Psoas muscle (tissue), 8 donors: ENCODE results near the gene TEX10. TPM values are rescaled to one million over a fixed set of nuclear protein-coding genes. Genes with fewer than 3 reads are reported as not detected.

Experiments used
- ATAC-seq, 4 donors: fragments of 200-7000 bp; cut with Tn5 transposase; one replicate each; pipeline ENCODE4 v1.9.1; 2020; ENCODE audit warnings: moderate library complexity in 3 of 4, mild to moderate bottlenecking in 2 of 4
- DNase-seq, 2 donors: peaks; one replicate each; pipeline ENCODE4 v3.0.0-alpha.2; 2020
- H3K27ac ChIP-seq: fragments of 200-600 bp; one replicate; pipeline ENCODE4 v1.8.0; 2022
- H3K27me3 ChIP-seq, 3 donors: fragments of 200-600 bp in 1 of 3; one replicate each; pipeline versions ENCODE4 v1.6.1 to v1.8.0; 2013 to 2022; ENCODE audit warnings: low read length in 2 of 3, mild to moderate bottlenecking in 2 of 3, moderate library complexity in 1 of 3; ENCODE audit not compliant: insufficient read depth in 3 of 3
- H3K36me3 ChIP-seq, 2 donors: fragments of 200-600 bp in 1 of 2; one replicate each; pipeline versions ENCODE4 v1.6.1 to v1.8.0; 2013 to 2022; ENCODE audit warnings: low read depth in 1 of 2, mild to moderate bottlenecking in 1 of 2, moderate library complexity in 1 of 2; ENCODE audit not compliant: insufficient read depth in 1 of 2
- H3K4me1 ChIP-seq: fragments of 200-600 bp; one replicate; pipeline ENCODE4 v1.8.0; 2022
- H3K4me3 ChIP-seq: fragments of 200-600 bp; one replicate; pipeline ENCODE4 v1.8.0; 2022; ENCODE audit warnings: mild to moderate bottlenecking
- H3K9me3 ChIP-seq: fragments of 200-600 bp; one replicate; pipeline ENCODE4 v1.8.0; 2022
- WGBS, 3 donors: extraction: QIAGEN DNeasy Blood & Tissue Kit; methylation state at CpG; one replicate each; pipeline versions ENCODE4 v1.1.6 to v1.1.7; 2013; 5-methylcytosine and 5-hydroxymethylcytosine counted together
- intact Hi-C, 2 donors: fragments of 100-400 bp; cut with DNase I; formaldehyde crosslinking; loops; one replicate each; pipeline versions ENCODE4 v1.11.0 to v1.14.2; 2022
- polyA plus RNA-seq, 3 donors: library from polyadenylated mRNA; stranded (reverse); fragments of 200-250 nt; gene quantifications; one replicate each; pipeline ENCODE4 v1.2.3, GENCODE V29; 2013
- total RNA-seq, 4 donors: library from RNA; stranded (reverse); fragmentation: NEBNext Ultra II Directional in 2 of 4; extraction: Animal tissue kit (Norgen Biotek cat#: 25700) in 2 of 4; gene quantifications; one replicate each; pipeline versions ENCODE4 v1.2.1 to v1.2.4, GENCODE V29; 2021 to 2023
- TF ChIP-seq, protein P1 (sequence below): fragments of 200-600 bp; IDR thresholded peaks from one replicate; pipeline ENCODE4 v1.8.0; 2022; ENCODE audit warnings: antibody characterized with exemption
- donor health status: healthy with polysubstance abuse.
- donor health status: DM: no; HTN: no; CAD: no; lungs with moderate emphysema.
- donor health status: Bipolar disorder and iron deficiency.
- donor health status: healthy.
- donor health status: DM: yes; HTN: yes; CAD: no.
- donor health status: DM: no; HTN: no; CAD: no.
- donor health status: DM: no; HTN: no; CAD: no.
- donor health status: DM: yes; HTN: yes; CAD: no.

Gene TEX10
- total and polyA plus RNA-seq, 7 donors, result 9.8 to 23.1 (median 14.5) TPM

DNA sequence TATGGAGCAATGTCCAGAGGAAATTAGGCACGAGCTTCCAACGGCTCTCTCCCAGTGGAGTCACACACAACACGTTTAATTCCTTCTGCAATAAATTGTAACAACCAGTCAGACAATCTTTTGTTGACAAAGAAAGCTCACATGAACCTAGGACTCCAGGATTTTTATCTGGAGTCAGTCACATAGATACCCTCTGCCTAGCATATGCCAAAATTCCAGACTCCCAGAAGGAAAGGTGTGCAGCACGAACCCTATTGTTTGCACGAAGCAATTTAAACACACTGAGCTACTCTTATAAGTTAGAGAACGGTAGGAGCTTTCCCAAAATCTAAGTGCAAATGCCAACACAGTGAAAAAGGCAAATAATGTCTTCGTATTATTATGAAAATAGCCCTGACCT lies 67.1 kb downstream of the TEX10 start:
- H3K36me3 ChIP-seq, result peaks cover 6 to 64% of the 10 kb centered on the region in 2 donors
- TF ChIP-seq, protein P1, sequence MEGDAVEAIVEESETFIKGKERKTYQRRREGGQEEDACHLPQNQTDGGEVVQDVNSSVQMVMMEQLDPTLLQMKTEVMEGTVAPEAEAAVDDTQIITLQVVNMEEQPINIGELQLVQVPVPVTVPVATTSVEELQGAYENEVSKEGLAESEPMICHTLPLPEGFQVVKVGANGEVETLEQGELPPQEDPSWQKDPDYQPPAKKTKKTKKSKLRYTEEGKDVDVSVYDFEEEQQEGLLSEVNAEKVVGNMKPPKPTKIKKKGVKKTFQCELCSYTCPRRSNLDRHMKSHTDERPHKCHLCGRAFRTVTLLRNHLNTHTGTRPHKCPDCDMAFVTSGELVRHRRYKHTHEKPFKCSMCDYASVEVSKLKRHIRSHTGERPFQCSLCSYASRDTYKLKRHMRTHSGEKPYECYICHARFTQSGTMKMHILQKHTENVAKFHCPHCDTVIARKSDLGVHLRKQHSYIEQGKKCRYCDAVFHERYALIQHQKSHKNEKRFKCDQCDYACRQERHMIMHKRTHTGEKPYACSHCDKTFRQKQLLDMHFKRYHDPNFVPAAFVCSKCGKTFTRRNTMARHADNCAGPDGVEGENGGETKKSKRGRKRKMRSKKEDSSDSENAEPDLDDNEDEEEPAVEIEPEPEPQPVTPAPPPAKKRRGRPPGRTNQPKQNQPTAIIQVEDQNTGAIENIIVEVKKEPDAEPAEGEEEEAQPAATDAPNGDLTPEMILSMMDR, result no peak
- 97 to 99% (median 98%) methylated on average over 7 of the region's 7 CpGs for WGBS, 3 donors
- H3K27ac ChIP-seq, result no peak overlapping the region
- DNase-seq (no peak), ATAC-seq (no peak)
- intact Hi-C loops, result no loop called here
- H3K4me1 ChIP-seq, result no peaks in the 10 kb centered on the region
- H3K4me3 ChIP-seq, result no peak overlapping the region
- H3K27me3 ChIP-seq, result no peaks in the 10 kb centered on the region
- H3K9me3 ChIP-seq, result no peaks in the 10 kb centered on the region

DNA sequence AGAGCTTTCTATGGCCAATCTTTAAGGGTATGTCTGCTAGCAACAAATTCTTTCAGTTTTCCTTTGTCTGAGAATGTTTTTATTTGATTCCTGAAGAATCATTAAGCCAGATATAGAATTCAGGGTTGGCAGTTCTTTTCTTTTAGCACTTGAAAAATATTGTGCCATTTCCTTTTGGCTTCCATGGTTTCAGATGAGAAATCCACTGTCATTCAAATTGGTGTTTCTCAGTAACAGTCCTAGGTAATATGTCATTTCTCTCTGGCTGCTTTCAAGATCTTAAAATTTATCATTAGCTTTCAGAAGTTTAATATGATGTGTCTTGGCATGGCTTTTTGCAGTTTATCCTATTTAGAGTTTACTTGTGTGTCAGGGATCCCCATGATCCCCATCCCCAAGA lies 67.7 kb downstream of the TEX10 start:
- intact Hi-C loops, result no loop called here
- Histone ChIP-seq H3K27me3 (no peaks in the 10 kb centered on the region), H3K4me1 (no peaks in the 10 kb centered on the region), H3K9me3 (no peaks in the 10 kb centered on the region), H3K4me3 (no peak overlapping the region), H3K36me3 (peaks cover 6 to 60% of the 10 kb centered on the region in 2 donors), H3K27ac (no peak overlapping the region)
- TF ChIP-seq, protein P1, result no peak
- ATAC-seq, result no peak
- DNase-seq, result no peak

DNA sequence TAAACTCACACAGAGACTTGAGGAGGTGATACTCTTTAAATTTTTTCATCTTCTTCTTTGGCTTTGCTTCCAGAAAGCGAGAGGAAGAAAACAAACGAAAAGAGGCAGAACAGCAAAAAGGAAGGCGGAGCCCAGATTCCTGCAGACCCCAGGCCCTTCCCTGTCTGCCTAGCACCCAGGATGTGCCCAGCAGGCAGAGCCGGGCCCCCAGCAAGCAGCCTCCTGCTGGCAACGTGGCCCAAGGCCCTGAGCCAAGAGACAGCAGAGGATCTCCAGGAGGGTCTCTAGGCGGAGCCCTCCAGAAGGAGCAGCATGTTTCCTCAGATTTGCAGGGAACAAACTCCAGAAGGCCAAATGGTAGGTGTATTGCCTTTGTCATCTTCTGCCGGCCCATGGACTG lies 68.5 kb downstream of the TEX10 start:
- peaks cover 6 to 53% of the 10 kb centered on the region in 2 donors for H3K36me3 ChIP-seq
- no peak overlapping the region for H3K4me3 ChIP-seq
- no peak for DNase-seq
- H3K9me3 ChIP-seq, result no peaks in the 10 kb centered on the region
- TF ChIP-seq, protein P1, result no peak
- H3K27me3 ChIP-seq, result no peaks in the 10 kb centered on the region
- intact Hi-C loops, result no loop called here
- H3K27ac ChIP-seq, result no peak overlapping the region
- WGBS, 3 donors, result 79 to 80% (median 80%) methylated on average over 7 of the region's 7 CpGs
- H3K4me1 ChIP-seq, result no peaks in the 10 kb centered on the region
- no peak for ATAC-seq

DNA sequence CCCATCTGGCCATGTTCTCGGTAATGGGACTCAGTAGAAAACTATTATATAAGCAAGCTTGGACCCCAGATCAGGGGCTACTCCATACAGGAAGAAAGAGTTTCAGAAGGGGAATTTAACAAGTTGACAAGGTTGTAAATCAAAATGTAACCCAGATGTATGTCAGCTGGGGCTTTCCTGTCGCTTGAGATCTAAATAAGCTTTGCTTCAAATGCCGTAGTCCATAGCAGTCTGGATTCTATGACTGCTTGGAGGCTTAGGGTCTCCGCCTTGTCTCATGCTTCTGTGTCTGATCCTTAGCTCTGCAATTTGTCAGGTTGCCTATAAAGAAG lies 70.4 kb downstream of the TEX10 start:
- H3K9me3 ChIP-seq, result no peaks in the 10 kb centered on the region
- H3K27me3 ChIP-seq, result no peaks in the 10 kb centered on the region
- H3K36me3 ChIP-seq, result peaks cover 0 to 57% of the 10 kb centered on the region in 2 donors
- intact Hi-C loops, result no loop called here
- DNase-seq (no peak), ATAC-seq (no peak)
- 83 to 86% (median 83%) methylated on average over 4 of the region's 4 CpGs for WGBS, 3 donors
- H3K4me3 ChIP-seq, result no peak overlapping the region
- no peaks in the 10 kb centered on the region for H3K4me1 ChIP-seq
- no peak overlapping the region for H3K27ac ChIP-seq
- TF ChIP-seq, protein P1, result no peak

DNA sequence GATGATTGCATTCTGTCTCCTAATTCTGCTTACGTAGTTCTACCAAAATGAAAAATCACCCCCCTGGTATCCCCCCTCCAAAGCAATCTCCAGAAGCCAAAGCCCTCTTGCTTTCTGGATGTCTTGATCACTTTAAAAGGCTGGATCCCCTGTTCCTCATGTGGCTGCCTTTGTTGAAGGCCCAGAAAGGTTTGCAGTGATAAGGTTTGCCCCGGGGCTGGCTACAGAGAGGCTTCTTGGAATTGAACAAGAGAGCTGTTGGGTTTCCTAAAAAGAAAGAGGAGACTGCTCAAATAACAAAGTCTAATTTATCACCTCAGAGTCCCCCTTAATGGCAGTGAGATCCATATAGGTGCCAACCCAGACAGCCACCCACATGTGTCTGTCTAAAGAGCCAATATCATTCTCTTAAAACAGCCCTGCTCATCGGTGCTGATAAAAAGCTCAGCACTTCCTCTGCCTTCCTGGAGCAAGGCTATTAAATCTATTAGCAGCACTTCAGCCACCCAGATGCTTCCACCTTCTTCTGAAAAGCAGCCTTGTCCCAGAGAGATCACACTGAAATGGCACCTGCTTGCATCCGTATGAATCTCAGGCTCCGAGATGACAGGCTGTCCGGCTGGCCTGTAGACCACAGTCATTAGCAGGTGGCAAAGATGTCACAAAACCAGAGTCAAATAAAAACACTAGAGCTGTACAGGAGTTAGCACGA lies 70.9 kb downstream of the TEX10 start:
- WGBS, 3 donors, result 78 to 84% (median 81%) methylated on average over 7 of the region's 7 CpGs
- H3K4me3 ChIP-seq, result no peak overlapping the region
- TF ChIP-seq, protein P1, result no peak
- peaks cover 0 to 58% of the 10 kb centered on the region in 2 donors for H3K36me3 ChIP-seq
- no peak overlapping the region for H3K27ac ChIP-seq
- no peaks in the 10 kb centered on the region for H3K4me1 ChIP-seq
- intact Hi-C loops, result no loop called here
- DNase-seq (no peak), ATAC-seq (no peak)
- no peaks in the 10 kb centered on the region for H3K27me3 ChIP-seq
- no peaks in the 10 kb centered on the region for H3K9me3 ChIP-seq
